HepG2 (cell line): ENCODE measurements around the gene WDR54. TPM values are rescaled to one million over a fixed set of nuclear protein-coding genes. Genes with fewer than 3 reads are reported as not detected.

Source experiments
- CHD4 ChIP-seq: fragments of 200-600 bp; sonication (generic); IDR thresholded peaks from 2 replicates; pipeline ENCODE4 v1.7.0; 2017; ENCODE audit warnings: mild to moderate bottlenecking, low read length, borderline replicate concordance
- DDIT3 ChIP-seq: sonication (generic); formaldehyde crosslinking; IDR thresholded peaks from 2 replicates; pipeline ENCODE4 v1.4.0; 2020; ENCODE audit warnings: mild to moderate bottlenecking, missing genetic modification reagents
- DMAP1 ChIP-seq: IDR thresholded peaks from 2 replicates; pipeline ENCODE4 v1.6.1; 2016
- HHEX ChIP-seq: IDR thresholded peaks from 2 replicates; pipeline ENCODE4 v1.6.1; 2016; ENCODE audit warnings: control low read depth
- NCOA5 ChIP-seq: sonication (generic); formaldehyde crosslinking; IDR thresholded peaks from 2 replicates; pipeline ENCODE4 v1.4.0; 2020; ENCODE audit warnings: missing genetic modification reagents
- RAD21 ChIP-seq: fragments of 450-650 bp; formaldehyde crosslinking; IDR thresholded peaks from 2 replicates; pipeline ENCODE4 v1.5.0; 2020; ENCODE audit warnings: mild to moderate bottlenecking
- RCOR2 ChIP-seq: IDR thresholded peaks from 2 replicates; pipeline ENCODE4 v1.6.1; 2016; ENCODE audit warnings: missing biosample characterization, missing genetic modification reagents
- REXO4 ChIP-seq: sonication (generic); formaldehyde crosslinking; IDR thresholded peaks from 2 replicates; pipeline ENCODE4 v1.8.0; 2022; ENCODE audit warnings: missing genetic modification reagents, mild to moderate bottlenecking, borderline replicate concordance
- RXRA ChIP-seq: sonication (generic); formaldehyde crosslinking; IDR thresholded peaks from 2 replicates; pipeline ENCODE4 v1.5.1; 2020; ENCODE audit warnings: missing genetic modification reagents
- SOX13 ChIP-seq, 3 experiments: fragments of 450-650 bp in 1 of 3; sonication (generic) in 1 of 3; formaldehyde crosslinking in 1 of 3; IDR thresholded peaks in 2 of 3; conservative IDR thresholded peaks in 1 of 3; 2 replicates each; pipeline versions ENCODE4 v1.5.0 to v1.6.1; 2016 to 2020; ENCODE audit warnings: antibody characterized with exemption in 1 of 3, mild to moderate bottlenecking in 1 of 3, missing compliant biosample characterization in 1 of 3, missing genetic modification reagents in 1 of 3, moderate library complexity in 1 of 3
- TOPORS ChIP-seq: sonication (generic); formaldehyde crosslinking; IDR thresholded peaks from 2 replicates; pipeline ENCODE4 v1.8.0; 2023; ENCODE audit warnings: mild to moderate bottlenecking, missing genetic modification reagents
- ZNF253 ChIP-seq: sonication (generic); formaldehyde crosslinking; IDR thresholded peaks from 2 replicates; pipeline ENCODE4 v1.8.0; 2022; ENCODE audit warnings: mild to moderate bottlenecking, missing genetic modification reagents, borderline replicate concordance
- ZNF256 ChIP-seq: sonication (generic); formaldehyde crosslinking; conservative IDR thresholded peaks from 2 replicates; pipeline ENCODE4 v1.4.0; 2020; ENCODE audit warnings: missing genetic modification reagents
- ZNF670 ChIP-seq: sonication (generic); formaldehyde crosslinking; IDR thresholded peaks from 2 replicates; pipeline ENCODE4 v1.8.0; 2022; ENCODE audit warnings: mild to moderate bottlenecking, missing genetic modification reagents, borderline replicate concordance
- ZNF703 ChIP-seq: sonication (generic); formaldehyde crosslinking; IDR thresholded peaks from 2 replicates; pipeline ENCODE4 v1.5.1; 2020; ENCODE audit warnings: missing genetic modification reagents, mild to moderate bottlenecking, moderate library complexity, borderline replicate concordance
- ZSCAN22 ChIP-seq: sonication (generic); formaldehyde crosslinking; IDR thresholded peaks from 2 replicates; pipeline ENCODE4 v1.4.0; 2020; ENCODE audit warnings: mild to moderate bottlenecking, missing genetic modification reagents
- polyA plus RNA-seq, 8 experiments: library from polyadenylated mRNA; depleted of rRNA in 3 of 8; stranded (reverse) in 7 of 8; unstranded in 1 of 8; fragments of >200 nt; fragmentation: Illumina TruSeq in 4 of 8; extraction: Trizol in 4 of 8; gene quantifications; 2 replicates each; pipeline versions ENCODE4 v1.2.1 to v1.2.3, GENCODE V29; 2011 to 2016; ENCODE audit warnings: low read depth in 4 of 8, missing spikeins in 1 of 8, mixed read lengths in 1 of 8; ENCODE audit not compliant: insufficient read depth in 1 of 8
- total RNA-seq, 5 experiments: library from RNA; depleted of rRNA; stranded (reverse); fragments of >200 nt; fragmentation: Illumina TruSeq; extraction: Trizol; gene quantifications; 2 replicates each; pipeline ENCODE4 v1.2.3, GENCODE V29; 2016; ENCODE audit warnings: low read depth in 1 of 5
- TF ChIP-seq, protein P1 (sequence below): fragments of 450-650 bp; IDR thresholded peaks from 2 replicates; pipeline ENCODE4 v1.6.1; 2016
- TF ChIP-seq, protein P2 (sequence below): conservative IDR thresholded peaks from 2 replicates; pipeline ENCODE4 v1.6.1; 2018; ENCODE audit warnings: missing genetic modification reagents
- TF ChIP-seq, protein P3 (sequence below): sonication (generic); formaldehyde crosslinking; IDR thresholded peaks from 2 replicates; pipeline ENCODE4 v1.4.0; 2020; ENCODE audit warnings: mild to moderate bottlenecking, missing genetic modification reagents

The WDR54 gene
- total and polyA plus RNA-seq, 2 of the 13 experiments (the other 11 are each of a cell fraction or from before 2014, with no cell fraction given) = 2.0 to 17.3 TPM

DNA sequence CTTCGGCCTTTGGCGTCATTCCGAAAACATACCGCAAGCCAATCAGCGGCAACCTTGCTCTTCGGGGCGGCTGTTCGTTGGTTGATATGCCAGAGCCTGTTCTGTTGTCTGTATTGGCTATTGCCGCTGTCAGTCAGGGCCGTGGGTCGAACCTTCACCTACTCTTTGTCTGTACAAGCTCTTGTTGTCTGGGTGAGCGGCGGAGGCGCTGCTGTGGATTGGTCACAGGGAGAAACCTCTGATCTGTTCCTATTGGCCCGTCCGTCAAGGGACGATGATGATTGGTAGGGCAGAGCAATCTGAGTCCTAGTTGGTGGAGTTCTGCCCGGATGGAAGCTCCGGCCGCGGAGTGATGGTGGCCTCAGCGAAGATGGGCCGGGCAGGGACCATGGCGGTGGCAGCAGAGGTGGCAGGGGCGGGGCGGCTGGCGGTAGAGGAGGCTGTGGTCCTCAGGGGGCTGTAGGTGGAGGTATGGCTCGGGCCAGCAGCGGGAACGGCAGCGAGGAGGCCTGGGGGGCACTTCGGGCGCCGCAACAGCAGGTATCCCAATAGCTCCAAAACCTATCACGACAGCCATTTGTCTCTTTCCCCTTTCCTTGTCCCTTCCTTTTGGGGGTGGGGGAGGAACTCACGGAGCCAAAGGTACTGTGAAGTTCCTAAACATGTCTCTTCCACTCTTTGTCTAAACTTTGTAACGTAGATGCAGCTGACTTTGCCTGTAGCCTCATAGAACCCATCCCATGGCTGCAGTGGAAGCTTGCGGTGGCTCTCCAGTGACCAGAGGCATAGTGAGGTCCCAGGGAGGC is 36.8 kb downstream of the WDR54 start, which contains the start of gene WBP1 (continued):
- TF ChIP-seq ZNF253 (CRISPR knock-in tag) = no peak
- TF ChIP-seq DDIT3 = no peak
- TF ChIP-seq, protein P1, sequence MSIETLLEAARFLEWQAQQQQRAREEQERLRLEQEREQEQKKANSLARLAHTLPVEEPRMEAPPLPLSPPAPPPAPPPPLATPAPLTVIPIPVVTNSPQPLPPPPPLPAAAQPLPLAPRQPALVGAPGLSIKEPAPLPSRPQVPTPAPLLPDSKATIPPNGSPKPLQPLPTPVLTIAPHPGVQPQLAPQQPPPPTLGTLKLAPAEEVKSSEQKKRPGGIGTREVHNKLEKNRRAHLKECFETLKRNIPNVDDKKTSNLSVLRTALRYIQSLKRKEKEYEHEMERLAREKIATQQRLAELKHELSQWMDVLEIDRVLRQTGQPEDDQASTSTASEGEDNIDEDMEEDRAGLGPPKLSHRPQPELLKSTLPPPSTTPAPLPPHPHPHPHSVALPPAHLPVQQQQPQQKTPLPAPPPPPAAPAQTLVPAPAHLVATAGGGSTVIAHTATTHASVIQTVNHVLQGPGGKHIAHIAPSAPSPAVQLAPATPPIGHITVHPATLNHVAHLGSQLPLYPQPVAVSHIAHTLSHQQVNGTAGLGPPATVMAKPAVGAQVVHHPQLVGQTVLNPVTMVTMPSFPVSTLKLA = peak; percentile 64
- TF ChIP-seq TOPORS (CRISPR knock-in tag) = no peak; the same call in 1 of the 2 replicates
- TF ChIP-seq REXO4 (CRISPR knock-in tag) = no peak
- no peak for TF ChIP-seq CHD4
- no peak for TF ChIP-seq ZNF703 (CRISPR knock-in tag)
- TF ChIP-seq, protein P2, sequence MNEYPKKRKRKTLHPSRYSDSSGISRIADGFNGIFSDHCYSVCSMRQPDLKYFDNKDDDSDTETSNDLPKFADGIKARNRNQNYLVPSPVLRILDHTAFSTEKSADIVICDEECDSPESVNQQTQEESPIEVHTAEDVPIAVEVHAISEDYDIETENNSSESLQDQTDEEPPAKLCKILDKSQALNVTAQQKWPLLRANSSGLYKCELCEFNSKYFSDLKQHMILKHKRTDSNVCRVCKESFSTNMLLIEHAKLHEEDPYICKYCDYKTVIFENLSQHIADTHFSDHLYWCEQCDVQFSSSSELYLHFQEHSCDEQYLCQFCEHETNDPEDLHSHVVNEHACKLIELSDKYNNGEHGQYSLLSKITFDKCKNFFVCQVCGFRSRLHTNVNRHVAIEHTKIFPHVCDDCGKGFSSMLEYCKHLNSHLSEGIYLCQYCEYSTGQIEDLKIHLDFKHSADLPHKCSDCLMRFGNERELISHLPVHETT (CRISPR knock-in tag) = no peak
- TF ChIP-seq ZNF256 (CRISPR knock-in tag) = no peak
- TF ChIP-seq, protein P3, sequence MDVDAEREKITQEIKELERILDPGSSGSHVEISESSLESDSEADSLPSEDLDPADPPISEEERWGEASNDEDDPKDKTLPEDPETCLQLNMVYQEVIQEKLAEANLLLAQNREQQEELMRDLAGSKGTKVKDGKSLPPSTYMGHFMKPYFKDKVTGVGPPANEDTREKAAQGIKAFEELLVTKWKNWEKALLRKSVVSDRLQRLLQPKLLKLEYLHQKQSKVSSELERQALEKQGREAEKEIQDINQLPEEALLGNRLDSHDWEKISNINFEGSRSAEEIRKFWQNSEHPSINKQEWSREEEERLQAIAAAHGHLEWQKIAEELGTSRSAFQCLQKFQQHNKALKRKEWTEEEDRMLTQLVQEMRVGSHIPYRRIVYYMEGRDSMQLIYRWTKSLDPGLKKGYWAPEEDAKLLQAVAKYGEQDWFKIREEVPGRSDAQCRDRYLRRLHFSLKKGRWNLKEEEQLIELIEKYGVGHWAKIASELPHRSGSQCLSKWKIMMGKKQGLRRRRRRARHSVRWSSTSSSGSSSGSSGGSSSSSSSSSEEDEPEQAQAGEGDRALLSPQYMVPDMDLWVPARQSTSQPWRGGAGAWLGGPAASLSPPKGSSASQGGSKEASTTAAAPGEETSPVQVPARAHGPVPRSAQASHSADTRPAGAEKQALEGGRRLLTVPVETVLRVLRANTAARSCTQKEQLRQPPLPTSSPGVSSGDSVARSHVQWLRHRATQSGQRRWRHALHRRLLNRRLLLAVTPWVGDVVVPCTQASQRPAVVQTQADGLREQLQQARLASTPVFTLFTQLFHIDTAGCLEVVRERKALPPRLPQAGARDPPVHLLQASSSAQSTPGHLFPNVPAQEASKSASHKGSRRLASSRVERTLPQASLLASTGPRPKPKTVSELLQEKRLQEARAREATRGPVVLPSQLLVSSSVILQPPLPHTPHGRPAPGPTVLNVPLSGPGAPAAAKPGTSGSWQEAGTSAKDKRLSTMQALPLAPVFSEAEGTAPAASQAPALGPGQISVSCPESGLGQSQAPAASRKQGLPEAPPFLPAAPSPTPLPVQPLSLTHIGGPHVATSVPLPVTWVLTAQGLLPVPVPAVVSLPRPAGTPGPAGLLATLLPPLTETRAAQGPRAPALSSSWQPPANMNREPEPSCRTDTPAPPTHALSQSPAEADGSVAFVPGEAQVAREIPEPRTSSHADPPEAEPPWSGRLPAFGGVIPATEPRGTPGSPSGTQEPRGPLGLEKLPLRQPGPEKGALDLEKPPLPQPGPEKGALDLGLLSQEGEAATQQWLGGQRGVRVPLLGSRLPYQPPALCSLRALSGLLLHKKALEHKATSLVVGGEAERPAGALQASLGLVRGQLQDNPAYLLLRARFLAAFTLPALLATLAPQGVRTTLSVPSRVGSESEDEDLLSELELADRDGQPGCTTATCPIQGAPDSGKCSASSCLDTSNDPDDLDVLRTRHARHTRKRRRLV = no peak; the same call in 1 of the 2 replicates
- TF ChIP-seq ZNF670 (CRISPR knock-in tag) = no peak
- TF ChIP-seq RAD21 = 0 out of 2 replicates have a peak, but pooled peaks have one; percentile 26
- peak; percentile 58; the same call in 1 of the 2 replicates for TF ChIP-seq ZSCAN22 (CRISPR knock-in tag)
- no peak for TF ChIP-seq SOX13 (IDR thresholded peaks at IDR 0.05)
- no peak; a peak in 1 of 4 replicates for TF ChIP-seq SOX13 (CRISPR knock-in tag; conservative IDR thresholded peaks at IDR 0.05 in 1 of 2, IDR thresholded peaks at IDR 0.05 in 1 of 2)
- no peak for TF ChIP-seq NCOA5
- TF ChIP-seq RCOR2 (CRISPR knock-in tag) = no peak
- no peak for TF ChIP-seq DMAP1 (CRISPR knock-in tag)
- TF ChIP-seq HHEX (CRISPR knock-in tag) = no peak
- 0 out of 2 replicates have a peak, but pooled peaks have one; percentile 21 for TF ChIP-seq RXRA (CRISPR knock-in tag)
